ENCODE data around the gene FTSJ1.

DNA sequence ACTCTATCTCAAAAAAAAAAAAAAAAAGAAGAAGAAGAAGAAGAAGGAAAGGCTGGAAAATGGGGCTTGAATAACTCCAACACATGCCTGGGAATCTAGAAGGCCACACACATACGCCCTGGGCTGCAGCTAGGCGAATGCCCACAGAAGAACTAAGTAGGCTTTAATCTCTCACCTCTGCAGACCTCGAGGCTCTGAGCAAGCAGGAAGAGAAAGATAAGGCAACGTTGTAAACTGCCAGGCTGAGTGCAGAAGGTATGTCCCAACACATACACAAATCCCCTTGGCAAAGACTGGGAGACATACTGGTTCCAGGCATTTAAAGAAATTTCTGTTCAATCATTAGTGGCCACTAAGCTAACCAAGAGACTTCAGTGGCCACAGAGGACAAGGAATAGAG, 24.3 kb upstream of the FTSJ1 start:
- no peak for TF ChIP-seq EZH2phosphoT487 (IDR thresholded peaks at IDR 0.05; ENCODE audit: borderline replicate concordance)
- TF ChIP-seq, protein P1, sequence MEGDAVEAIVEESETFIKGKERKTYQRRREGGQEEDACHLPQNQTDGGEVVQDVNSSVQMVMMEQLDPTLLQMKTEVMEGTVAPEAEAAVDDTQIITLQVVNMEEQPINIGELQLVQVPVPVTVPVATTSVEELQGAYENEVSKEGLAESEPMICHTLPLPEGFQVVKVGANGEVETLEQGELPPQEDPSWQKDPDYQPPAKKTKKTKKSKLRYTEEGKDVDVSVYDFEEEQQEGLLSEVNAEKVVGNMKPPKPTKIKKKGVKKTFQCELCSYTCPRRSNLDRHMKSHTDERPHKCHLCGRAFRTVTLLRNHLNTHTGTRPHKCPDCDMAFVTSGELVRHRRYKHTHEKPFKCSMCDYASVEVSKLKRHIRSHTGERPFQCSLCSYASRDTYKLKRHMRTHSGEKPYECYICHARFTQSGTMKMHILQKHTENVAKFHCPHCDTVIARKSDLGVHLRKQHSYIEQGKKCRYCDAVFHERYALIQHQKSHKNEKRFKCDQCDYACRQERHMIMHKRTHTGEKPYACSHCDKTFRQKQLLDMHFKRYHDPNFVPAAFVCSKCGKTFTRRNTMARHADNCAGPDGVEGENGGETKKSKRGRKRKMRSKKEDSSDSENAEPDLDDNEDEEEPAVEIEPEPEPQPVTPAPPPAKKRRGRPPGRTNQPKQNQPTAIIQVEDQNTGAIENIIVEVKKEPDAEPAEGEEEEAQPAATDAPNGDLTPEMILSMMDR (conservative IDR thresholded peaks at IDR 0.05; ENCODE audit: low read length) = no peak
